ENCODE results near the gene CAPN2. TPM values are rescaled to one million over a fixed set of nuclear protein-coding genes. Genes with fewer than 3 reads are reported as not detected.
A peak's percentile ranks its signal among the peaks of the same experiment; 100 is the strongest.

CAPN2 gene
- total RNA-seq, 2 donors from 2014 or later = 235 to 258 TPM

GRCh38 chr1:223715604-223716172 lies 3.3 kb downstream of the CAPN2 start:
- ATAC-seq (ENCODE audit: insufficient number of reproducible peaks, low FRiP score, low read depth) (no peak), DNase-seq (ENCODE audit: low spot score) (no peak)
- Histone ChIP-seq H3K4me1 (ENCODE audit: control insufficient read depth in 1 of 2, low read depth in 2 of 2) (peaks cover 38 to 53% of the 10 kb centered on the region in 2 donors), H3K4me3 (peak overlapping the region; percentile 44), H3K9me3 (no peaks in the 10 kb centered on the region), H3K27ac (peak overlapping the region; percentile 14 to 39), H3K27me3 (replicated peaks; ENCODE audit: insufficient read depth) (no peaks in the 10 kb centered on the region), H3K36me3 (peaks cover 22% of the 10 kb centered on the region)
- TF ChIP-seq CTCF (IDR thresholded peaks at IDR 0.05) = no peak

GRCh38 chr1:223716302-223716862 lies 4.0 kb downstream of the CAPN2 start:
- TF ChIP-seq CTCF (IDR thresholded peaks at IDR 0.05) = no peak
- no peaks in the 10 kb centered on the region for H3K27me3 ChIP-seq (replicated peaks; ENCODE audit: insufficient read depth)
- no peaks in the 10 kb centered on the region for H3K9me3 ChIP-seq
- peaks cover 22% of the 10 kb centered on the region for H3K36me3 ChIP-seq
- H3K4me3 ChIP-seq = peak overlapping the region; percentile 10
- no peak for ATAC-seq (ENCODE audit: insufficient number of reproducible peaks, low FRiP score, low read depth)
- H3K27ac ChIP-seq = peak overlapping the region in 1 of 2 donors; percentile 39
- no peak for DNase-seq (ENCODE audit: low spot score)
- peaks cover 41 to 60% of the 10 kb centered on the region in 2 donors for H3K4me1 ChIP-seq (ENCODE audit: control insufficient read depth in 1 of 2, low read depth in 2 of 2)

- peaks cover 22% of the 10 kb centered on the region for H3K36me3 ChIP-seq
- H3K4me3 ChIP-seq = no peak overlapping the region
- no peak for TF ChIP-seq CTCF (IDR thresholded peaks at IDR 0.05)
- peak overlapping the region in 1 of 2 donors; percentile 39 for H3K27ac ChIP-seq
- ATAC-seq (ENCODE audit: insufficient number of reproducible peaks, low FRiP score, low read depth) (no peak), DNase-seq (ENCODE audit: low spot score) (no peak)
- peaks cover 41 to 59% of the 10 kb centered on the region in 2 donors for H3K4me1 ChIP-seq (ENCODE audit: control insufficient read depth in 1 of 2, low read depth in 2 of 2)
- no peaks in the 10 kb centered on the region for H3K9me3 ChIP-seq
- H3K27me3 ChIP-seq (replicated peaks; ENCODE audit: insufficient read depth) = no peaks in the 10 kb centered on the region
These were observed 4.8 kb downstream of the CAPN2 start for GRCh38 chr1:223717123-223717522.

GRCh38 chr1:223717695-223718363 lies 5.5 kb downstream of the CAPN2 start:
- Histone ChIP-seq H3K27me3 (replicated peaks; ENCODE audit: insufficient read depth) (no peaks in the 10 kb centered on the region), H3K27ac (no peak overlapping the region), H3K36me3 (peaks cover 22% of the 10 kb centered on the region), H3K9me3 (no peaks in the 10 kb centered on the region), H3K4me3 (no peak overlapping the region), H3K4me1 (ENCODE audit: control insufficient read depth in 1 of 2, low read depth in 2 of 2) (peaks cover 44 to 61% of the 10 kb centered on the region in 2 donors)
- DNase-seq (ENCODE audit: low spot score) = no peak
- no peak for ATAC-seq (ENCODE audit: insufficient number of reproducible peaks, low FRiP score, low read depth)
- TF ChIP-seq CTCF (IDR thresholded peaks at IDR 0.05) = no peak

- no peak for ATAC-seq (ENCODE audit: insufficient number of reproducible peaks, low FRiP score, low read depth)
- Histone ChIP-seq H3K27me3 (replicated peaks; ENCODE audit: insufficient read depth) (no peaks in the 10 kb centered on the region), H3K9me3 (no peaks in the 10 kb centered on the region), H3K36me3 (peaks cover 27% of the 10 kb centered on the region), H3K4me3 (no peak overlapping the region), H3K4me1 (ENCODE audit: control insufficient read depth in 1 of 2, low read depth in 2 of 2) (peaks cover 40 to 59% of the 10 kb centered on the region in 2 donors), H3K27ac (no peak overlapping the region)
- no peak for TF ChIP-seq CTCF (IDR thresholded peaks at IDR 0.05)
- no peak for DNase-seq (ENCODE audit: low spot score)
These were observed 6.5 kb downstream of the CAPN2 start for GRCh38 chr1:223718850-223719249.

Measured in thoracic aorta (tissue), 2 donors.